Endothelial cell of umbilical vein (primary cell): ENCODE measurements around the gene CDK7. TPM values are rescaled to one million over a fixed set of nuclear protein-coding genes. Genes with fewer than 3 reads are reported as not detected.

Experiments used
- BruUV-seq: library from RNA; stranded (reverse); fragments of 400-500 nt; replicated peaks from 2 replicates; lab custom pipeline; 2021; lab: Mats Ljungman, UMichigan
- CTCF ChIA-PET: fragments of 300-600, 350-600 bp; sonication (Branson Sonifier 250); formaldehyde crosslinking; loops from one replicate; lab custom pipeline; 2021; ENCODE audit warnings: antibody characterized with exemption, inconsistent platforms; lab: Charles Lee
- POLR2A ChIA-PET: fragments of 300-600, 350-600 bp; sonication (Branson Sonifier 250); formaldehyde crosslinking; loops from one replicate; lab custom pipeline; 2021; ENCODE audit warnings: antibody characterized with exemption, inconsistent platforms; lab: Charles Lee
- DNase-seq: peaks from one replicate; pipeline ENCODE4 v3.0.0-alpha.2; 2011; ENCODE audit warnings: low read depth, low spot score
- FAIRE-seq: peaks from 2 replicates; lab custom pipeline; 2011; peaks lifted over from hg19 to GRCh38; lab: Jason Lieb, UNC
- H2AFZ ChIP-seq: 2 replicates; pipeline ENCODE4 v1.6.0; 2012; ENCODE audit warnings: low read depth, low read length, control low read depth, inconsistent platforms
- H3K27ac ChIP-seq: 2 replicates; pipeline ENCODE4 v1.5.1; 2011; ENCODE audit warnings: low read depth, mild to moderate bottlenecking, control low read depth, low read length, moderate library complexity; ENCODE audit not compliant: insufficient read depth
- H3K27me3 ChIP-seq, 2 experiments: 2 replicates each; pipeline versions ENCODE4 v1.6.0 to v1.6.1; 2011; ENCODE audit warnings: low read length in 2 of 2, mixed read lengths in 1 of 2; ENCODE audit not compliant: control insufficient read depth in 2 of 2, insufficient read depth in 2 of 2
- H3K36me3 ChIP-seq, 2 experiments: 2 replicates in 1 of 2; 3 replicates in 1 of 2; pipeline ENCODE4 v1.5.1; 2011; ENCODE audit warnings: low read length in 2 of 2, mild to moderate bottlenecking in 1 of 2, moderate library complexity in 1 of 2; ENCODE audit not compliant: control insufficient read depth in 2 of 2, insufficient read depth in 2 of 2; ENCODE audit errors: extremely low read depth in 1 of 2
- H3K4me1 ChIP-seq: 3 replicates; pipeline ENCODE4 v1.5.1; 2011; ENCODE audit warnings: mild to moderate bottlenecking, low read length; ENCODE audit not compliant: control insufficient read depth, insufficient read depth; ENCODE audit errors: extremely low read depth
- H3K4me2 ChIP-seq: 2 replicates; pipeline ENCODE4 v1.6.1; 2011; ENCODE audit warnings: low read length, control low read depth, mixed read lengths; ENCODE audit not compliant: insufficient read depth
- H3K4me3 ChIP-seq, 3 experiments: fragments of 200-600 bp in 1 of 3; sonication (generic), shearing (Covaris generic) in 1 of 3; replicated peaks in 1 of 3; 2 replicates each; pipeline ENCODE4 v1.5.1; 2011 to 2016; ENCODE audit warnings: control low read depth in 3 of 3, low read length in 3 of 3, mild to moderate bottlenecking in 2 of 3, inconsistent platforms in 1 of 3, low read depth in 1 of 3, moderate library complexity in 1 of 3; ENCODE audit not compliant: insufficient read depth in 1 of 3
- H3K79me2 ChIP-seq: 2 replicates; pipeline ENCODE4 v1.6.0; 2012; ENCODE audit warnings: low read length, inconsistent platforms; ENCODE audit not compliant: control insufficient read depth, insufficient read depth
- H3K9ac ChIP-seq: replicated peaks from 2 replicates; pipeline ENCODE3; 2011; ENCODE audit warnings: low read length, control low read depth; ENCODE audit not compliant: insufficient read depth; ENCODE audit errors: extremely low read depth
- H3K9me1 ChIP-seq: replicated peaks from 3 replicates; pipeline ENCODE4 v1.6.0; 2011; ENCODE audit warnings: mild to moderate bottlenecking, low read length; ENCODE audit not compliant: control insufficient read depth, insufficient read depth; ENCODE audit errors: extremely low read depth
- H3K9me3 ChIP-seq: replicated peaks from 2 replicates; pipeline ENCODE4 v1.5.1; 2012; ENCODE audit warnings: low read length, inconsistent platforms; ENCODE audit not compliant: control insufficient read depth, insufficient read depth
- H4K20me1 ChIP-seq: replicated peaks from 2 replicates; pipeline ENCODE3; 2011; ENCODE audit warnings: mild to moderate bottlenecking, low read length; ENCODE audit not compliant: control insufficient read depth, insufficient read depth; ENCODE audit errors: extremely low read depth
- CTCF ChIP-seq, 2 donors: IDR thresholded peaks; 1 replicate in 1 of 2; 2 replicates in 1 of 2; pipeline ENCODE4 v1.5.1; 2011; ENCODE audit warnings: low read length in 2 of 2, mild to moderate bottlenecking in 2 of 2, moderate library complexity in 2 of 2, control low read depth in 1 of 2, inconsistent platforms in 1 of 2, low read depth in 1 of 2; ENCODE audit not compliant: insufficient read depth in 1 of 2; ENCODE audit errors: extremely low read depth in 1 of 2
- EZH2 ChIP-seq: IDR thresholded peaks from 2 replicates; pipeline ENCODE4 v1.6.1; 2012; ENCODE audit warnings: borderline replicate concordance, low read depth, mild to moderate bottlenecking, moderate library complexity, low read length, inconsistent platforms; ENCODE audit not compliant: severe bottlenecking
- FOS ChIP-seq: IDR thresholded peaks from 2 replicates; pipeline ENCODE4 v1.6.1; 2011; ENCODE audit warnings: mild to moderate bottlenecking, low read length, moderate library complexity, borderline replicate concordance; ENCODE audit not compliant: insufficient read depth
- GATA2 ChIP-seq: IDR thresholded peaks from 2 replicates; pipeline ENCODE4 v1.7.0; 2011; ENCODE audit warnings: low read depth, mild to moderate bottlenecking, moderate library complexity, mixed read lengths, low read length; ENCODE audit not compliant: insufficient read length, insufficient read depth
- JUN ChIP-seq: IDR thresholded peaks from 2 replicates; pipeline ENCODE4 v1.6.1; 2011; ENCODE audit warnings: borderline replicate concordance, low read depth; ENCODE audit not compliant: insufficient read length, insufficient read depth
- MAX ChIP-seq: IDR thresholded peaks from 2 replicates; pipeline ENCODE4 v1.6.1; 2011; ENCODE audit not compliant: insufficient read depth, insufficient read length
- MYC ChIP-seq: IDR thresholded peaks from one replicate; pipeline ENCODE4 v1.6.1; 2011; ENCODE audit warnings: mild to moderate bottlenecking, low read depth, low read length
- POLR2A ChIP-seq: IDR thresholded peaks from 2 replicates; pipeline ENCODE4 v1.6.1; 2012; ENCODE audit warnings: low read depth, mild to moderate bottlenecking, control low read depth, low read length
- POLR2AphosphoS5 ChIP-seq: IDR thresholded peaks from 2 replicates; pipeline ENCODE4 v1.6.1; 2012; ENCODE audit warnings: low read depth, mild to moderate bottlenecking, control low read depth, low read length, moderate library complexity; ENCODE audit not compliant: insufficient read depth
- dilution Hi-C: fragments of 300-500 bp; cut with MboI; formaldehyde crosslinking; loops from one replicate; pipeline ENCODE4 v1.15.0; 2019; ENCODE audit warnings: low sequenced_read_pairs; ENCODE audit not compliant: extremely low pct_ligation_motif_present
- intact Hi-C: fragments of 100-400 bp; cut with micrococcal nuclease; formaldehyde crosslinking; loops from one replicate; pipeline ENCODE4 v1.10.0; 2022
- polyA plus RNA-seq, 4 experiments: library from polyadenylated mRNA; depleted of rRNA in 3 of 4; stranded (reverse) in 3 of 4; unstranded in 1 of 4; fragments of >200 nt; gene quantifications; 2 replicates each; pipeline versions ENCODE4 v1.2.1 to v1.2.3, GENCODE V29; 2011 to 2012; ENCODE audit warnings: missing spikeins in 1 of 4
- total RNA-seq: library from RNA; stranded (reverse); gene quantifications from 2 replicates; pipeline ENCODE4 v1.2.3, GENCODE V29; 2021

CDK7 gene
- total and polyA plus RNA-seq, 2 donors (not counting 3 experiments of a cell fraction or from before 2014, with no cell fraction given), result 24.6 to 38.1 TPM

- no peak for DNase-seq
- H4K20me1 ChIP-seq, result no peaks in the 10 kb centered on the region
- no peaks in the 10 kb centered on the region for H3K9me3 ChIP-seq
- no TSS peak for BruUV-seq
- intact Hi-C loops, result loop anchor here (10.0 kb wide), 1 partner anchor 45 kb away; no protein-coding TSS in a partner anchor
- H3K4me1 ChIP-seq, result no peaks in the 10 kb centered on the region
- no peaks in the 10 kb centered on the region for H3K79me2 ChIP-seq
- ChIA-PET CTCF (interaction anchor here (1.1 kb wide), 1 partner anchor 10 kb away, joined by 3 read pairs; no protein-coding TSS in a partner anchor), POLR2A (no interaction called here)
- H3K9ac ChIP-seq, result no peak overlapping the region
- TF ChIP-seq MAX (no peak), POLR2A (no peak), CTCF (IDR thresholded peaks at IDR 0.05; ENCODE audit: extremely low read depth in 1 of 2, insufficient read depth in 1 of 2, low read depth in 1 of 2, low read length in 2 of 2) (no peak), GATA2 (no peak), JUN (no peak)
- H2AFZ ChIP-seq, result no peak overlapping the region
- no peaks in the 10 kb centered on the region for H3K27me3 ChIP-seq
- H3K4me3 ChIP-seq, result no peak overlapping the region
- no peaks in the 10 kb centered on the region for H3K9me1 ChIP-seq
- H3K36me3 ChIP-seq, result peaks cover 5 to 6% of the 10 kb centered on the region in 2 experiments
- no peak for FAIRE-seq
- dilution Hi-C loops, result no loop called here
- no peak overlapping the region for H3K27ac ChIP-seq
- H3K4me2 ChIP-seq, result no peak overlapping the region
Measured at GRCh38 chr5:69279517-69279916, 44.8 kb downstream of the CDK7 start.

GRCh38 chr5:69281114-69281513 is 46.4 kb downstream of the CDK7 start:
- Histone ChIP-seq H3K27ac (no peak overlapping the region), H3K9ac (no peak overlapping the region), H3K4me1 (no peaks in the 10 kb centered on the region), H3K4me2 (no peak overlapping the region), H3K9me1 (no peaks in the 10 kb centered on the region), H3K27me3 (no peaks in the 10 kb centered on the region), H3K79me2 (no peaks in the 10 kb centered on the region), H3K36me3 (peaks cover 5 to 6% of the 10 kb centered on the region in 2 experiments), H3K4me3 (no peak overlapping the region), H4K20me1 (no peaks in the 10 kb centered on the region), H3K9me3 (no peaks in the 10 kb centered on the region), H2AFZ (no peak overlapping the region)
- intact Hi-C loops, result no loop called here
- TF ChIP-seq MYC, result no peak
- no peak for TF ChIP-seq GATA2
- no peak for TF ChIP-seq POLR2AphosphoS5
- no peak for TF ChIP-seq CTCF (IDR thresholded peaks at IDR 0.05; ENCODE audit: extremely low read depth in 1 of 2, insufficient read depth in 1 of 2, low read depth in 1 of 2, low read length in 2 of 2)
- no peak for TF ChIP-seq FOS
- no peak for TF ChIP-seq JUN
- TF ChIP-seq POLR2A, result no peak
- no peak for TF ChIP-seq EZH2
- no peak for TF ChIP-seq MAX
- POLR2A ChIA-PET, result interaction anchor here (0.6 kb wide), 1 partner anchor 91 kb away, joined by 3 read pairs; no protein-coding TSS in a partner anchor
- FAIRE-seq, result no peak
- dilution Hi-C loops, result no loop called here
- no peak for DNase-seq
- BruUV-seq, result no TSS peak
- CTCF ChIA-PET, result interaction anchor here (0.7 to 1.6 kb wide), 4 partner anchors 9 to 35 kb away, joined by 3 to 6 read pairs (median 3); no protein-coding TSS in a partner anchor
